OCI-M2 (cell line): ENCODE results near the gene C5AR2.
"Not testable (repeated sequence)": the region's sequence is repeated elsewhere in the genome, so short reads cannot be mapped to it uniquely, and the experiment has no call there.

Source experiments
- DNase-seq: peaks from one replicate; lab custom pipeline; 2025; ENCODE audit not compliant: unreplicated experiment; lab: John Stamatoyannopoulos, UW

Gene C5AR2

GRCh38 chr19:47331931-47332547, at the start of gene C5AR2:
TSS of gene C5AR2 (plus strand) at chr19:47332175. CDS start at chr19:47340800, 8,625 bp downstream.
- no peak for DNase-seq

- no peak for DNase-seq
These were observed 48.4 kb upstream of the C5AR2 start for GRCh38 chr19:47283405-47284059.

- peak; percentile 55 for DNase-seq
These were observed 47.6 kb upstream of the C5AR2 start for GRCh38 chr19:47284324-47284899.

GRCh38 chr19:47296036-47296435, 35.9 kb upstream of the C5AR2 start:
- DNase-seq, result peak; percentile 36

- not testable (repeated sequence) for DNase-seq
These were observed 31.1 kb upstream of the C5AR2 start for GRCh38 chr19:47300867-47301266.

GRCh38 chr19:47302249-47302648, 29.7 kb upstream of the C5AR2 start:
- no peak for DNase-seq

GRCh38 chr19:47303966-47304365, 28.0 kb upstream of the C5AR2 start:
- DNase-seq, result no peak

GRCh38 chr19:47305309-47305751, 26.6 kb upstream of the C5AR2 start:
- DNase-seq, result no peak

- DNase-seq, result no peak
These were observed 25.7 kb upstream of the C5AR2 start for GRCh38 chr19:47306303-47306702.

GRCh38 chr19:47309038-47309437, 22.9 kb upstream of the C5AR2 start:
- no peak for DNase-seq

- no peak for DNase-seq
These were observed 22.4 kb upstream of the C5AR2 start, which contains the start of gene C5AR1 for GRCh38 chr19:47309608-47310007. TSS of gene C5AR1 (plus strand) at chr19:47309861. CDS start at chr19:47309896, 35 bp downstream.

GRCh38 chr19:47310323-47310722, 21.7 kb upstream of the C5AR2 start:
- DNase-seq, result no peak

- no peak for DNase-seq
These were observed 21.2 kb upstream of the C5AR2 start for GRCh38 chr19:47310819-47311218.

- no peak for DNase-seq
These were observed 19.5 kb upstream of the C5AR2 start for GRCh38 chr19:47312366-47313006.

- DNase-seq, result no peak
These were observed 18.1 kb upstream of the C5AR2 start for GRCh38 chr19:47313754-47314295.

- DNase-seq, result no peak
These were observed 16.7 kb upstream of the C5AR2 start for GRCh38 chr19:47315125-47315821.

GRCh38 chr19:47316513-47316912, 15.5 kb upstream of the C5AR2 start:
- no peak for DNase-seq

- DNase-seq, result no peak
These were observed 11.8 kb upstream of the C5AR2 start for GRCh38 chr19:47319923-47320871.

GRCh38 chr19:47321630-47322029, 10.3 kb upstream of the C5AR2 start:
- no peak for DNase-seq

- DNase-seq, result no peak
These were observed 9.9 kb upstream of the C5AR2 start for GRCh38 chr19:47322058-47322457.
